ENCODE results near the gene SENP2. TPM values are rescaled to one million over a fixed set of nuclear protein-coding genes. Genes with fewer than 3 reads are reported as not detected.

Gene SENP2
- total and polyA plus RNA-seq, 9 of the 15 experiments (the other 6 are each of a cell fraction or from before 2014, with no cell fraction given): 11.8 to 67.1 (median 41.1) TPM

GRCh38 chr3:185623939-185624665 is 38.0 kb downstream of the SENP2 start:
- H3K27ac ChIP-seq (ENCODE audit: extremely low read depth, low read depth, low read length): no peak overlapping the region
- no peak for DNase-seq (ENCODE audit: extremely low read depth in 1 of 4, low spot score in 3 of 4)
- H3K27me3 ChIP-seq (ENCODE audit: control insufficient read depth in 2 of 2, insufficient read depth in 2 of 2, low read length in 2 of 2): no peaks in the 10 kb centered on the region
- no TSS peak for BruUV-seq (replicated peaks)
- peaks cover 40% of the 10 kb centered on the region; the same call in 2 of the 3 replicates for H3K36me3 ChIP-seq (ENCODE audit: control insufficient read depth, insufficient read depth, low read length)
- H3K4me2 ChIP-seq (ENCODE audit: insufficient read depth, low read length): no peak overlapping the region
- no peaks in the 10 kb centered on the region for H3K9me1 ChIP-seq (ENCODE audit: control insufficient read depth, insufficient read depth, low read length)
- H3K4me3 ChIP-seq: no peak overlapping the region
- FAIRE-seq: peak; percentile 51
- CTCF ChIA-PET (ENCODE audit: low intra/inter-chr PET ratio): no interaction called here
- H2AFZ ChIP-seq (ENCODE audit: low read depth, low read length): no peak overlapping the region
- no peaks in the 10 kb centered on the region for H3K4me1 ChIP-seq (replicated peaks in 1 of 2; ENCODE audit: control insufficient read depth in 2 of 2, insufficient read depth in 2 of 2, low read length in 2 of 2)
- no peaks in the 10 kb centered on the region for H4K20me1 ChIP-seq (replicated peaks; ENCODE audit: control insufficient read depth, insufficient read depth, low read length)
- ATAC-seq: no peak
- no peaks in the 10 kb centered on the region for H3K79me2 ChIP-seq (ENCODE audit: control insufficient read depth, insufficient read depth, low read length)
- POLR2A ChIA-PET: interaction anchor here (0.5 kb wide), 1 partner anchor 323 kb away, joined by 3 read pairs; no protein-coding TSS in a partner anchor
- TF ChIP-seq, protein P1, sequence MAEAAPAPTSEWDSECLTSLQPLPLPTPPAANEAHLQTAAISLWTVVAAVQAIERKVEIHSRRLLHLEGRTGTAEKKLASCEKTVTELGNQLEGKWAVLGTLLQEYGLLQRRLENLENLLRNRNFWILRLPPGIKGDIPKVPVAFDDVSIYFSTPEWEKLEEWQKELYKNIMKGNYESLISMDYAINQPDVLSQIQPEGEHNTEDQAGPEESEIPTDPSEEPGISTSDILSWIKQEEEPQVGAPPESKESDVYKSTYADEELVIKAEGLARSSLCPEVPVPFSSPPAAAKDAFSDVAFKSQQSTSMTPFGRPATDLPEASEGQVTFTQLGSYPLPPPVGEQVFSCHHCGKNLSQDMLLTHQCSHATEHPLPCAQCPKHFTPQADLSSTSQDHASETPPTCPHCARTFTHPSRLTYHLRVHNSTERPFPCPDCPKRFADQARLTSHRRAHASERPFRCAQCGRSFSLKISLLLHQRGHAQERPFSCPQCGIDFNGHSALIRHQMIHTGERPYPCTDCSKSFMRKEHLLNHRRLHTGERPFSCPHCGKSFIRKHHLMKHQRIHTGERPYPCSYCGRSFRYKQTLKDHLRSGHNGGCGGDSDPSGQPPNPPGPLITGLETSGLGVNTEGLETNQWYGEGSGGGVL (CRISPR knock-in tag; IDR thresholded peaks at IDR 0.05): no peak
- TF ChIP-seq FOXK1 (CRISPR knock-in tag; IDR thresholded peaks at IDR 0.05; ENCODE audit: borderline replicate concordance): no peak
- no peak for TF ChIP-seq ZFP36 (IDR thresholded peaks at IDR 0.05; ENCODE audit: low read depth, low read length, partially characterized antibody)
- TF ChIP-seq SMAD4 (CRISPR knock-in tag; conservative IDR thresholded peaks at IDR 0.05): no peak
- no peak for TF ChIP-seq ZC3H8 (IDR thresholded peaks at IDR 0.05)
- 94% methylated on average over 7 of the region's 7 CpGs for WGBS (ENCODE audit: insufficient coverage, low coverage, missing lambda C conversion rate)
- H3K9me3 ChIP-seq (replicated peaks; ENCODE audit: control insufficient read depth, insufficient read depth, low read depth, low read length): no peaks in the 10 kb centered on the region
- H3K9ac ChIP-seq (ENCODE audit: insufficient read depth in 1 of 2, low read depth in 2 of 2, low read length in 2 of 2): no peak overlapping the region
- in situ Hi-C loops (cut with MboI) (no loop called here), intact Hi-C loops (cut with micrococcal nuclease) (no loop called here)
